ENCODE results near the gene ZNF205. TPM values are rescaled to one million over a fixed set of nuclear protein-coding genes. Genes with fewer than 3 reads are reported as not detected.

Gene ZNF205
- total RNA-seq, 1 donor from 2014 or later, result 7.3 TPM

- Histone ChIP-seq H3K27ac (ENCODE audit: low read depth, low read length) (no peak overlapping the region), H3K9ac (ENCODE audit: low read depth in 1 of 3, low read length in 3 of 3) (no peak overlapping the region), H3K27me3 (ENCODE audit: control insufficient read depth in 3 of 3, insufficient read depth in 3 of 3, low read length in 3 of 3) (no peaks in the 10 kb centered on the region), H3K9me3 (ENCODE audit: control insufficient read depth in 3 of 3, low read length in 3 of 3) (no peaks in the 10 kb centered on the region), H3K36me3 (ENCODE audit: control insufficient read depth in 3 of 3, insufficient read depth in 3 of 3, low read length in 3 of 3) (no peaks in the 10 kb centered on the region), H3K4me1 (ENCODE audit: control insufficient read depth in 3 of 3, insufficient read depth in 3 of 3, low read length in 3 of 3) (peaks cover 8 to 24% (median 17%) of the 10 kb centered on the region in 3 donors), H3K4me3 (ENCODE audit: low read length in 3 of 3) (no peak overlapping the region)
Observed at GRCh38 chr16:3084491-3084890, 27.9 kb upstream of the ZNF205 start.

GRCh38 chr16:3084969-3085670 is 27.3 kb upstream of the ZNF205 start:
- no peaks in the 10 kb centered on the region for H3K36me3 ChIP-seq (ENCODE audit: control insufficient read depth in 3 of 3, insufficient read depth in 3 of 3, low read length in 3 of 3)
- H3K9me3 ChIP-seq (ENCODE audit: control insufficient read depth in 3 of 3, low read length in 3 of 3), result no peaks in the 10 kb centered on the region
- H3K27ac ChIP-seq (ENCODE audit: low read depth, low read length), result no peak overlapping the region
- H3K4me1 ChIP-seq (ENCODE audit: control insufficient read depth in 3 of 3, insufficient read depth in 3 of 3, low read length in 3 of 3), result peaks cover 8 to 24% (median 17%) of the 10 kb centered on the region in 3 donors
- H3K27me3 ChIP-seq (ENCODE audit: control insufficient read depth in 3 of 3, insufficient read depth in 3 of 3, low read length in 3 of 3), result no peaks in the 10 kb centered on the region
- no peak overlapping the region for H3K9ac ChIP-seq (ENCODE audit: low read depth in 1 of 3, low read length in 3 of 3)
- no peak overlapping the region for H3K4me3 ChIP-seq (ENCODE audit: low read length in 3 of 3)

GRCh38 chr16:3085868-3086595 is 26.4 kb upstream of the ZNF205 start:
- Histone ChIP-seq H3K27ac (ENCODE audit: low read depth, low read length) (peak overlapping the region; percentile 45), H3K36me3 (ENCODE audit: control insufficient read depth in 3 of 3, insufficient read depth in 3 of 3, low read length in 3 of 3) (no peaks in the 10 kb centered on the region), H3K4me1 (ENCODE audit: control insufficient read depth in 3 of 3, insufficient read depth in 3 of 3, low read length in 3 of 3) (peaks cover 8 to 24% (median 17%) of the 10 kb centered on the region in 3 donors), H3K27me3 (ENCODE audit: control insufficient read depth in 3 of 3, insufficient read depth in 3 of 3, low read length in 3 of 3) (no peaks in the 10 kb centered on the region), H3K9ac (ENCODE audit: low read depth in 1 of 3, low read length in 3 of 3) (peak overlapping the region in 2 of 3 donors; percentile 56 to 70), H3K4me3 (ENCODE audit: low read length in 3 of 3) (peak overlapping the region in 1 of 3 donors; percentile 51), H3K9me3 (ENCODE audit: control insufficient read depth in 3 of 3, low read length in 3 of 3) (no peaks in the 10 kb centered on the region)

- H3K27me3 ChIP-seq (ENCODE audit: control insufficient read depth in 3 of 3, insufficient read depth in 3 of 3, low read length in 3 of 3), result no peaks in the 10 kb centered on the region
- H3K9me3 ChIP-seq (ENCODE audit: control insufficient read depth in 3 of 3, low read length in 3 of 3), result no peaks in the 10 kb centered on the region
- H3K4me1 ChIP-seq (ENCODE audit: control insufficient read depth in 3 of 3, insufficient read depth in 3 of 3, low read length in 3 of 3), result peaks cover 8 to 24% (median 17%) of the 10 kb centered on the region in 3 donors
- H3K36me3 ChIP-seq (ENCODE audit: control insufficient read depth in 3 of 3, insufficient read depth in 3 of 3, low read length in 3 of 3), result no peaks in the 10 kb centered on the region
- H3K27ac ChIP-seq (ENCODE audit: low read depth, low read length), result peak overlapping the region; percentile 45
- H3K4me3 ChIP-seq (ENCODE audit: low read length in 3 of 3), result peak overlapping the region; percentile 50 to 52 (median 51)
- H3K9ac ChIP-seq (ENCODE audit: low read depth in 1 of 3, low read length in 3 of 3), result peak overlapping the region; percentile 56 to 70 (median 61)
Observed at GRCh38 chr16:3086596-3087242, 25.7 kb upstream of the ZNF205 start.

- peak overlapping the region in 2 of 3 donors; percentile 61 to 70 for H3K9ac ChIP-seq (ENCODE audit: low read depth in 1 of 3, low read length in 3 of 3)
- no peaks in the 10 kb centered on the region for H3K36me3 ChIP-seq (ENCODE audit: control insufficient read depth in 3 of 3, insufficient read depth in 3 of 3, low read length in 3 of 3)
- H3K9me3 ChIP-seq (ENCODE audit: control insufficient read depth in 3 of 3, low read length in 3 of 3), result no peaks in the 10 kb centered on the region
- H3K27me3 ChIP-seq (ENCODE audit: control insufficient read depth in 3 of 3, insufficient read depth in 3 of 3, low read length in 3 of 3), result peaks cover 0 to 6% (median 4%) of the 10 kb centered on the region in 3 donors
- peaks cover 8 to 24% (median 17%) of the 10 kb centered on the region in 3 donors for H3K4me1 ChIP-seq (ENCODE audit: control insufficient read depth in 3 of 3, insufficient read depth in 3 of 3, low read length in 3 of 3)
- H3K27ac ChIP-seq (ENCODE audit: low read depth, low read length), result peak overlapping the region; percentile 45
- H3K4me3 ChIP-seq (ENCODE audit: low read length in 3 of 3), result peak overlapping the region in 2 of 3 donors; percentile 50 to 51
Observed at GRCh38 chr16:3087243-3088235, 24.8 kb upstream of the ZNF205 start.

- Histone ChIP-seq H3K36me3 (ENCODE audit: control insufficient read depth in 3 of 3, insufficient read depth in 3 of 3, low read length in 3 of 3) (no peaks in the 10 kb centered on the region), H3K4me1 (ENCODE audit: control insufficient read depth in 3 of 3, insufficient read depth in 3 of 3, low read length in 3 of 3) (peaks cover 8 to 24% (median 17%) of the 10 kb centered on the region in 3 donors), H3K27me3 (ENCODE audit: control insufficient read depth in 3 of 3, insufficient read depth in 3 of 3, low read length in 3 of 3) (peaks cover 5 to 11% (median 11%) of the 10 kb centered on the region in 3 donors), H3K9me3 (ENCODE audit: control insufficient read depth in 3 of 3, low read length in 3 of 3) (no peaks in the 10 kb centered on the region), H3K4me3 (ENCODE audit: low read length in 3 of 3) (no peak overlapping the region), H3K27ac (ENCODE audit: low read depth, low read length) (no peak overlapping the region), H3K9ac (ENCODE audit: low read depth in 1 of 3, low read length in 3 of 3) (no peak overlapping the region)
Observed at GRCh38 chr16:3088450-3088849, 23.9 kb upstream of the ZNF205 start.

- Histone ChIP-seq H3K4me3 (ENCODE audit: low read length in 3 of 3) (no peak overlapping the region), H3K36me3 (ENCODE audit: control insufficient read depth in 3 of 3, insufficient read depth in 3 of 3, low read length in 3 of 3) (no peaks in the 10 kb centered on the region), H3K9ac (ENCODE audit: low read depth in 1 of 3, low read length in 3 of 3) (no peak overlapping the region), H3K27me3 (ENCODE audit: control insufficient read depth in 3 of 3, insufficient read depth in 3 of 3, low read length in 3 of 3) (peaks cover 5 to 11% (median 11%) of the 10 kb centered on the region in 3 donors), H3K4me1 (ENCODE audit: control insufficient read depth in 3 of 3, insufficient read depth in 3 of 3, low read length in 3 of 3) (peaks cover 8 to 24% (median 17%) of the 10 kb centered on the region in 3 donors), H3K27ac (ENCODE audit: low read depth, low read length) (no peak overlapping the region), H3K9me3 (ENCODE audit: control insufficient read depth in 3 of 3, low read length in 3 of 3) (no peaks in the 10 kb centered on the region)
Observed at GRCh38 chr16:3088925-3089716, 23.3 kb upstream of the ZNF205 start.

GRCh38 chr16:3089717-3090592 is 22.4 kb upstream of the ZNF205 start:
- Histone ChIP-seq H3K27me3 (ENCODE audit: control insufficient read depth in 3 of 3, insufficient read depth in 3 of 3, low read length in 3 of 3) (peaks cover 5 to 11% (median 11%) of the 10 kb centered on the region in 3 donors), H3K36me3 (ENCODE audit: control insufficient read depth in 3 of 3, insufficient read depth in 3 of 3, low read length in 3 of 3) (no peaks in the 10 kb centered on the region), H3K4me3 (ENCODE audit: low read length in 3 of 3) (no peak overlapping the region)

More at GRCh38 chr16:3089717-3090592, 22.4 kb upstream of the ZNF205 start:
- Histone ChIP-seq H3K4me1 (ENCODE audit: control insufficient read depth in 3 of 3, insufficient read depth in 3 of 3, low read length in 3 of 3) (peaks cover 8 to 24% (median 17%) of the 10 kb centered on the region in 3 donors), H3K9ac (ENCODE audit: low read depth in 1 of 3, low read length in 3 of 3) (no peak overlapping the region), H3K27ac (ENCODE audit: low read depth, low read length) (no peak overlapping the region), H3K9me3 (ENCODE audit: control insufficient read depth in 3 of 3, low read length in 3 of 3) (no peaks in the 10 kb centered on the region)
